Endometrial microvascular endothelial cells (primary cell): ENCODE measurements around the gene NOP53. TPM values are rescaled to one million over a fixed set of nuclear protein-coding genes. Genes with fewer than 3 reads are reported as not detected.
"Not testable (repeated sequence)": the region's sequence is repeated elsewhere in the genome, so short reads cannot be mapped to it uniquely, and the experiment has no call there.

Experiments used
- in situ Hi-C: cut with HindIII; loops from 2 replicates; pipeline ENCODE4 v1.10.0; 2017; ENCODE audit warnings: low sequenced_read_pairs, low pct_unique_long_range_greater_than_20kb; ENCODE audit errors: inconsistent ontology term
- total RNA-seq: library from RNA; depleted of rRNA; stranded (reverse); fragments of >200 nt; gene quantifications from one replicate; pipeline ENCODE4 v1.2.3, GENCODE V29; 2015; ENCODE audit errors: inconsistent ontology term

The NOP53 gene
- total RNA-seq, 1 donor from 2014 or later: 149 TPM

- in situ Hi-C loops: not testable (repeated sequence)
These were observed 30.5 kb upstream of the NOP53 start for GRCh38 chr19:47714855-47715254.

- in situ Hi-C loops: no loop called here
These were observed 28.9 kb upstream of the NOP53 start for GRCh38 chr19:47716270-47716937.

- in situ Hi-C loops: not testable (repeated sequence)
These were observed 26.8 kb upstream of the NOP53 start for GRCh38 chr19:47718415-47719046.

GRCh38 chr19:47719047-47719859 lies 26.1 kb upstream of the NOP53 start:
- in situ Hi-C loops: no loop called here

- in situ Hi-C loops: no loop called here
These were observed 24.5 kb upstream of the NOP53 start for GRCh38 chr19:47720669-47721422.

GRCh38 chr19:47723581-47723940 lies 21.8 kb upstream of the NOP53 start:
- in situ Hi-C loops: no loop called here

GRCh38 chr19:47725759-47726401 lies 19.5 kb upstream of the NOP53 start:
- in situ Hi-C loops: no loop called here

GRCh38 chr19:47726467-47726866 lies 18.9 kb upstream of the NOP53 start:
- in situ Hi-C loops: no loop called here

- in situ Hi-C loops: not testable (repeated sequence)
These were observed 17.1 kb upstream of the NOP53 start for GRCh38 chr19:47728295-47728694.

GRCh38 chr19:47729468-47729798 lies 15.9 kb upstream of the NOP53 start:
- in situ Hi-C loops: no loop called here

GRCh38 chr19:47729799-47730520 lies 15.4 kb upstream of the NOP53 start:
- in situ Hi-C loops: no loop called here

- in situ Hi-C loops: no loop called here
These were observed 14.8 kb upstream of the NOP53 start for GRCh38 chr19:47730521-47730889.

- in situ Hi-C loops: no loop called here
These were observed 14.4 kb upstream of the NOP53 start for GRCh38 chr19:47730910-47731309.

- in situ Hi-C loops: no loop called here
These were observed 10.2 kb upstream of the NOP53 start for GRCh38 chr19:47735131-47735530.

- in situ Hi-C loops: no loop called here
These were observed 4.4 kb upstream of the NOP53 start for GRCh38 chr19:47740866-47741519.

GRCh38 chr19:47741544-47742140 lies 3.7 kb upstream of the NOP53 start:
- in situ Hi-C loops: no loop called here

GRCh38 chr19:47742634-47743033 lies 2.7 kb upstream of the NOP53 start:
- in situ Hi-C loops: no loop called here

GRCh38 chr19:47746129-47746528 lies 783 bp downstream of the NOP53 start:
- in situ Hi-C loops: not testable (repeated sequence)
